ENCODE data around the gene ABCD2.

- TF ChIP-seq POLR2A (IDR thresholded peaks at IDR 0.05; ENCODE audit: extremely low read depth, insufficient read length) (no peak), CTCF (IDR thresholded peaks at IDR 0.05; ENCODE audit: low read depth, low read length) (no peak), MYC (IDR thresholded peaks at IDR 0.05; ENCODE audit: low read depth, low read length) (no peak), MAX (IDR thresholded peaks at IDR 0.05; ENCODE audit: low read depth, low read length) (no peak)
Observed at GRCh38 chr12:39526974-39527373, 92.6 kb downstream of the ABCD2 start.

Measured in NB4 (cell line).